Heart right ventricle (tissue), 16 donors: ENCODE measurements around the gene ARL6IP5. TPM values are rescaled to one million over a fixed set of nuclear protein-coding genes. Genes with fewer than 3 reads are reported as not detected.

ENCODE experiments used
- ATAC-seq, 8 donors: fragments of 200-7000 bp; cut with Tn5 transposase; one replicate each; pipeline ENCODE4 v1.9.1; 2020; ENCODE audit warnings: mild to moderate bottlenecking in 8 of 8, moderate library complexity in 8 of 8, moderate number of reproducible peaks in 1 of 8
- DNase-seq, 2 donors: peaks; one replicate each; pipeline ENCODE4 v3.0.0-alpha.2; 2020
- H3K27ac ChIP-seq, 10 donors: fragments of 200-600 bp; sonication (generic) in 2 of 10; one replicate each; pipeline versions ENCODE4 v1.5.0 to v1.8.0; 2020 to 2022; ENCODE audit warnings: mild to moderate bottlenecking in 3 of 10
- H3K27me3 ChIP-seq, 7 donors: fragments of 200-600 bp; one replicate each; pipeline ENCODE4 v1.8.0; 2021 to 2022; ENCODE audit warnings: mild to moderate bottlenecking in 2 of 7
- H3K36me3 ChIP-seq, 9 donors: fragments of 200-600 bp; sonication (generic) in 1 of 9; one replicate each; pipeline versions ENCODE4 v1.5.0 to v1.8.0; 2020 to 2022; ENCODE audit warnings: mild to moderate bottlenecking in 2 of 9
- H3K4me1 ChIP-seq, 9 donors: fragments of 200-600 bp; sonication (generic) in 1 of 9; one replicate each; pipeline versions ENCODE4 v1.5.0 to v1.8.0; 2020 to 2022; ENCODE audit warnings: mild to moderate bottlenecking in 4 of 9
- H3K4me3 ChIP-seq, 10 donors: fragments of 200-600 bp; sonication (generic) in 2 of 10; one replicate each; pipeline versions ENCODE4 v1.5.0 to v1.8.0; 2020 to 2022; ENCODE audit warnings: mild to moderate bottlenecking in 7 of 10, moderate library complexity in 2 of 10
- H3K9me3 ChIP-seq, 11 donors: fragments of 200-600 bp in 10 of 11; sonication (generic) in 2 of 11; one replicate each; pipeline versions ENCODE4 v1.5.0 to v1.8.0; 2013 to 2022; ENCODE audit warnings: mild to moderate bottlenecking in 2 of 11, control low read depth in 1 of 11, moderate library complexity in 1 of 11
- CTCF ChIP-seq, 9 donors: fragments of 200-600 bp; sonication (generic) in 2 of 9; IDR thresholded peaks; one replicate each; pipeline versions ENCODE4 v1.5.0 to v1.8.0; 2021 to 2022; ENCODE audit warnings: antibody characterized with exemption in 9 of 9, mild to moderate bottlenecking in 5 of 9, moderate library complexity in 1 of 9
- WGBS, 2 donors: extraction: QIAGEN DNeasy Blood & Tissue Kit; methylation state at CpG; one replicate each; pipeline ENCODE4 v1.1.7; 2013; ENCODE audit warnings: inconsistent platforms in 1 of 2; 5-methylcytosine and 5-hydroxymethylcytosine counted together
- intact Hi-C, 10 donors: fragments of 100-400 bp; cut with DNase I; formaldehyde crosslinking; loops; one replicate each; pipeline versions ENCODE4 v1.11.1 to v1.14.2; 2022
- polyA plus RNA-seq, 2 donors: library from polyadenylated mRNA; stranded (reverse); fragments of 200-250 nt; gene quantifications; one replicate each; pipeline ENCODE4 v1.2.3, GENCODE V29; 2013
- total RNA-seq, 10 donors: library from RNA; stranded (reverse); fragmentation: NEBNext Ultra II Directional in 3 of 10; extraction: Animal tissue kit (Norgen Biotek cat#: 25700) in 3 of 10; gene quantifications; one replicate each; pipeline versions ENCODE4 v1.2.1 to v1.2.4, GENCODE V29; 2021 to 2023
- donor health status: Arrhythmogenic right ventricular cardiomyopathy.
- donor health status: ischemic (EF 13 %, LVEDD 7.1; RV severe dilation, severe dysfunction).
- donor health status: healthy with polysubstance abuse.
- donor health status: DM: no; HTN: yes; CAD: no.
- donor health status: DM: no; HTN: no; CAD: no.
- donor health status: ischemic (EF 25% LVEDD 6.9; RV normal size, moderate dysfunction).
- donor health status: ischemic (EF 25% LVEDD 5.7; RV mildly dilated, moderate dysfunction).
- donor health status: healthy.
- donor health status: DM: yes; HTN: yes; CAD: no.
- donor health status: Ischemic cardiomyopathy.
- donor health status: ischemic (EF 35%, LVEDD 5.7; RV mildly dilated, moderate dysfunction).
- donor health status: nonischemic (EF 11% LVEDD 7.7; RV severe dilation, severe dysfunction).
- donor health status: DM: yes; HTN: yes; CAD: no.
- donor health status: PGD.
- donor health status: ischemic (EF 29% LVEDD 5.4; RV normal size, mild dysfunction).
- donor health status: nonischemic (EF 23%, LVEDD 6.1; RV moderate dilation, normal function).

ARL6IP5 gene
- total and polyA plus RNA-seq, 12 donors = 151 to 226 (median 195) TPM

- Histone ChIP-seq H3K4me1 (peaks cover 0 to 65% (median 38%) of the 10 kb centered on the region in 9 donors), H3K4me3 (no peak overlapping the region), H3K27me3 (no peaks in the 10 kb centered on the region), H3K27ac (peak overlapping the region in 1 of 10 donors; percentile 4), H3K9me3 (no peaks in the 10 kb centered on the region), H3K36me3 (peaks cover 0 to 41% (median 4%) of the 10 kb centered on the region in 9 donors)
- intact Hi-C loops = no loop called here
- TF ChIP-seq CTCF (IDR thresholded peaks at IDR 0.05) = no peak
- 80% methylated on average over 5 of the region's 5 CpGs for WGBS, 2 donors
- DNase-seq = no peak
- no peak for ATAC-seq
Observed at GRCh38 chr3:69108811-69109210, 24.1 kb downstream of the ARL6IP5 start.

GRCh38 chr3:69110941-69111546, 26.3 kb downstream of the ARL6IP5 start:
- intact Hi-C loops = no loop called here
- DNase-seq = no peak
- H3K4me3 ChIP-seq = no peak overlapping the region
- peaks cover 0 to 56% (median 24%) of the 10 kb centered on the region in 9 donors for H3K4me1 ChIP-seq
- no peaks in the 10 kb centered on the region for H3K27me3 ChIP-seq
- no peaks in the 10 kb centered on the region for H3K9me3 ChIP-seq
- ATAC-seq = no peak
- WGBS, 2 donors = 61 to 67% methylated on average over 1 of the region's 1 CpG
- TF ChIP-seq CTCF (IDR thresholded peaks at IDR 0.05) = no peak
- H3K36me3 ChIP-seq = peaks cover 0 to 19% (median under 1%) of the 10 kb centered on the region in 9 donors
- H3K27ac ChIP-seq = peak overlapping the region in 1 of 10 donors; percentile 26

GRCh38 chr3:69113536-69113935, 28.8 kb downstream of the ARL6IP5 start:
- no peak for DNase-seq
- peak in 5 of 8 donors; percentile 25 to 51 (median 28) for ATAC-seq
- H3K9me3 ChIP-seq = no peaks in the 10 kb centered on the region
- WGBS, 2 donors = 45 to 49% methylated on average over 3 of the region's 3 CpGs
- H3K36me3 ChIP-seq = peaks cover 0 to 4% (median 0%) of the 10 kb centered on the region in 9 donors
- intact Hi-C loops = no loop called here
- H3K27ac ChIP-seq = peak overlapping the region in 7 of 10 donors; percentile 22 to 87 (median 70)
- TF ChIP-seq CTCF (IDR thresholded peaks at IDR 0.05) = no peak
- H3K4me1 ChIP-seq = peaks cover 0 to 52% (median 20%) of the 10 kb centered on the region in 9 donors
- no peaks in the 10 kb centered on the region for H3K27me3 ChIP-seq
- H3K4me3 ChIP-seq = no peak overlapping the region

- DNase-seq = no peak
- H3K27ac ChIP-seq = peak overlapping the region; percentile 24 to 87 (median 70)
- peaks cover 0 to 6% (median 0%) of the 10 kb centered on the region in 9 donors for H3K36me3 ChIP-seq
- ATAC-seq = peak; percentile 46 to 86 (median 81)
- H3K9me3 ChIP-seq = no peaks in the 10 kb centered on the region
- no peaks in the 10 kb centered on the region for H3K27me3 ChIP-seq
- no peak for TF ChIP-seq CTCF (IDR thresholded peaks at IDR 0.05)
- intact Hi-C loops = loop anchor here in 1 of 10 donors (5.0 kb wide), 1 partner anchor 33 kb away; the partner anchor contains the start of genes ARL6IP5 and UBA3
- 26 to 49% methylated on average over 2 of the region's 2 CpGs for WGBS, 2 donors
- peaks cover 0 to 41% (median 12%) of the 10 kb centered on the region in 9 donors for H3K4me1 ChIP-seq
- H3K4me3 ChIP-seq = peak overlapping the region in 7 of 10 donors; percentile 19 to 40 (median 23)
Observed at GRCh38 chr3:69115731-69116130, 31.0 kb downstream of the ARL6IP5 start.
